Sigmoid colon (tissue), 7 donors: ENCODE results near the gene FAM83E. TPM values are rescaled to one million over a fixed set of nuclear protein-coding genes. Genes with fewer than 3 reads are reported as not detected.

Source experiments
- DNase-seq: peaks from one replicate; pipeline ENCODE4 v3.0.0-alpha.2; 2019
- H3K27ac ChIP-seq, 4 donors: fragments of 200-600 bp; sonication (generic); one replicate each; pipeline ENCODE4 v1.5.1; 2016 to 2019; ENCODE audit warnings: mild to moderate bottlenecking in 1 of 4
- H3K27me3 ChIP-seq, 3 donors: fragments of 200-600 bp; sonication (generic); one replicate each; pipeline ENCODE4 v1.5.1; 2019; ENCODE audit warnings: mild to moderate bottlenecking in 1 of 3
- H3K36me3 ChIP-seq, 4 donors: fragments of 200-600 bp; sonication (generic); one replicate each; pipeline ENCODE4 v1.5.1; 2016 to 2019
- H3K4me1 ChIP-seq, 4 donors: fragments of 200-600 bp; sonication (generic); one replicate each; pipeline ENCODE4 v1.5.1; 2017 to 2019
- H3K4me3 ChIP-seq, 4 donors: fragments of 200-600 bp; sonication (generic); one replicate each; pipeline ENCODE4 v1.5.1; 2017 to 2019; ENCODE audit warnings: mild to moderate bottlenecking in 2 of 4, moderate library complexity in 1 of 4
- H3K9me3 ChIP-seq, 4 donors: fragments of 200-600 bp in 3 of 4; sonication (generic) in 3 of 4; one replicate each; pipeline versions ENCODE4 v1.5.1 to v1.6.1; 2013 to 2019
- CTCF ChIP-seq, 4 experiments: fragments of 450-650 bp in 3 of 4; fragments of 200-600 bp in 1 of 4; IDR thresholded peaks; one replicate each; pipeline ENCODE4 v1.5.1; 2016 to 2019; ENCODE audit warnings: antibody characterized with exemption in 4 of 4, mild to moderate bottlenecking in 3 of 4, moderate library complexity in 2 of 4
- EP300 ChIP-seq, 4 donors: sonication (generic); formaldehyde crosslinking; IDR thresholded peaks; one replicate each; pipeline ENCODE4 v1.6.1; 2017; ENCODE audit warnings: antibody characterized with exemption in 4 of 4
- POLR2A ChIP-seq, 2 donors: fragments of 450-650 bp; IDR thresholded peaks; one replicate each; pipeline ENCODE4 v1.6.1; 2016; ENCODE audit warnings: antibody characterized with exemption in 2 of 2, mild to moderate bottlenecking in 2 of 2, moderate library complexity in 2 of 2
- POLR2AphosphoS5 ChIP-seq, 4 donors: sonication (generic); formaldehyde crosslinking; IDR thresholded peaks; one replicate each; pipeline ENCODE4 v1.6.1; 2017; ENCODE audit warnings: antibody characterized with exemption in 4 of 4
- WGBS, 2 donors: extraction: QIAGEN DNeasy Blood & Tissue Kit; methylation state at CpG; one replicate each; pipeline ENCODE4 v1.1.7; 2013; 5-methylcytosine and 5-hydroxymethylcytosine counted together
- intact Hi-C: fragments of 100-400 bp; cut with DNase I; formaldehyde crosslinking; loops from one replicate; pipeline ENCODE4 v1.15.1; 2023
- polyA plus RNA-seq, 3 donors: library from polyadenylated mRNA; stranded (reverse); fragments of 200-250 nt; gene quantifications; one replicate each; pipeline ENCODE4 v1.2.3, GENCODE V29; 2013
- total RNA-seq, 4 donors: library from RNA; depleted of rRNA; stranded (reverse); fragments of >200 nt; gene quantifications; one replicate each; pipeline ENCODE4 v1.1.0, GENCODE V29; 2016
- donor health status: healthy with polysubstance abuse.
- donor health status: Bipolar disorder and iron deficiency.
- donor health status: healthy.

FAM83E gene
- total and polyA plus RNA-seq, 7 donors, result 109 to 168 (median 125) TPM; not detected in 4

GRCh38 chr19:48615231-48616040 is 560 bp upstream of the FAM83E start:
- WGBS, 2 donors, result 35 to 70% methylated on average over 19 of the region's 19 CpGs
- Histone ChIP-seq H3K4me3 (no peak overlapping the region), H3K36me3 (peaks cover 10 to 32% (median 25%) of the 10 kb centered on the region in 4 donors), H3K27me3 (no peaks in the 10 kb centered on the region), H3K9me3 (no peaks in the 10 kb centered on the region), H3K27ac (peak overlapping the region in 2 of 4 donors; percentile 6 to 9), H3K4me1 (peaks cover 0 to 43% (median 30%) of the 10 kb centered on the region in 4 donors)
- DNase-seq, result no peak
- TF ChIP-seq POLR2AphosphoS5 (IDR thresholded peaks at IDR 0.05) (no peak), CTCF (IDR thresholded peaks at IDR 0.05) (no peak), POLR2A (IDR thresholded peaks at IDR 0.05) (no peak), EP300 (IDR thresholded peaks at IDR 0.05) (no peak)
- intact Hi-C loops, result no loop called here

GRCh38 chr19:48613852-48614435 is 932 bp downstream of the FAM83E start:
- WGBS, 2 donors, result 16 to 60% methylated on average over 13 of the region's 13 CpGs
- H3K27ac ChIP-seq, result peak overlapping the region in 2 of 4 donors; percentile 3 to 39
- H3K4me1 ChIP-seq, result peaks cover 0 to 32% (median 27%) of the 10 kb centered on the region in 4 donors
- no peak for TF ChIP-seq EP300 (IDR thresholded peaks at IDR 0.05)
- TF ChIP-seq CTCF (IDR thresholded peaks at IDR 0.05), result no peak
- no peak for TF ChIP-seq POLR2AphosphoS5 (IDR thresholded peaks at IDR 0.05)
- no peak for TF ChIP-seq POLR2A (IDR thresholded peaks at IDR 0.05)
- H3K9me3 ChIP-seq, result no peaks in the 10 kb centered on the region
- H3K36me3 ChIP-seq, result peaks cover 10 to 32% (median 25%) of the 10 kb centered on the region in 4 donors
- no peak for DNase-seq
- H3K27me3 ChIP-seq, result no peaks in the 10 kb centered on the region
- H3K4me3 ChIP-seq, result peak overlapping the region in 1 of 4 donors; percentile 3
- intact Hi-C loops, result no loop called here

- 16 to 67% methylated on average over 39 of the region's 39 CpGs for WGBS, 2 donors
These were observed 1.6 kb downstream of the FAM83E start for GRCh38 chr19:48613024-48613851.

More at GRCh38 chr19:48613024-48613851, 1.6 kb downstream of the FAM83E start:
- H3K4me3 ChIP-seq, result no peak overlapping the region
- no peak for TF ChIP-seq POLR2AphosphoS5 (IDR thresholded peaks at IDR 0.05)
- no peak for TF ChIP-seq EP300 (IDR thresholded peaks at IDR 0.05)
- TF ChIP-seq POLR2A (IDR thresholded peaks at IDR 0.05), result no peak
- TF ChIP-seq CTCF (IDR thresholded peaks at IDR 0.05), result no peak
- H3K4me1 ChIP-seq, result peaks cover 0 to 29% (median 24%) of the 10 kb centered on the region in 4 donors
- H3K9me3 ChIP-seq, result no peaks in the 10 kb centered on the region
- no peak for DNase-seq
- intact Hi-C loops, result no loop called here
- no peaks in the 10 kb centered on the region for H3K27me3 ChIP-seq
- peak overlapping the region in 1 of 4 donors; percentile 39 for H3K27ac ChIP-seq
- peaks cover 10 to 32% (median 25%) of the 10 kb centered on the region in 4 donors for H3K36me3 ChIP-seq
